SK-N-SH treated with all-trans-retinoic acid at 6 μM for 48 hours (cell line): ENCODE data around the gene STARD3.

Source experiments
- ATAC-seq: fragments of 200-7000 bp; cut with Tn5 transposase; 3 replicates; pipeline ENCODE4 v1.9.1; 2020; ENCODE audit warnings: mild to moderate bottlenecking, moderate library complexity
- ARNTL ChIP-seq: fragments of 450-650 bp; formaldehyde crosslinking; IDR thresholded peaks from 2 replicates; pipeline ENCODE4 v1.5.0; 2020; ENCODE audit warnings: low read depth, mild to moderate bottlenecking, moderate library complexity, borderline replicate concordance
- CSDC2 ChIP-seq: fragments of 250-450 bp; sonication (Bioruptor Pico); IDR thresholded peaks from 2 replicates; pipeline ENCODE4 v1.5.0; 2020; ENCODE audit warnings: mild to moderate bottlenecking, moderate library complexity
- CSRNP3 ChIP-seq: fragments of 250-450 bp; sonication (Bioruptor Pico); IDR thresholded peaks from 2 replicates; pipeline ENCODE4 v1.5.1; 2021; ENCODE audit warnings: mild to moderate bottlenecking, moderate library complexity
- ESRRG ChIP-seq: fragments of 250-450 bp; sonication (Bioruptor Pico); IDR thresholded peaks from 2 replicates; pipeline ENCODE4 v1.6.1; 2021; ENCODE audit warnings: mild to moderate bottlenecking
- GLIS3 ChIP-seq: fragments of 250-450 bp; sonication (Bioruptor Pico); IDR thresholded peaks from 2 replicates; pipeline ENCODE4 v1.5.0; 2020; ENCODE audit warnings: mild to moderate bottlenecking, moderate library complexity
- ISL1 ChIP-seq: fragments of 250-450 bp; sonication (Bioruptor Pico); IDR thresholded peaks from 2 replicates; pipeline ENCODE4 v2.1.2; 2022; ENCODE audit warnings: mild to moderate bottlenecking, moderate library complexity
- OSR1 ChIP-seq: fragments of 250-450 bp; sonication (Bioruptor Pico); IDR thresholded peaks from 2 replicates; pipeline ENCODE4 v1.8.0; 2022; ENCODE audit warnings: moderate library complexity, mild to moderate bottlenecking, inconsistent platforms
- PATZ1 ChIP-seq: fragments of 250-450 bp; sonication (Bioruptor Pico); IDR thresholded peaks from 2 replicates; pipeline ENCODE4 v1.8.0; 2020; ENCODE audit warnings: mild to moderate bottlenecking, moderate library complexity, borderline replicate concordance
- POU6F1 ChIP-seq: fragments of 250-450 bp; sonication (Bioruptor Pico); IDR thresholded peaks from 2 replicates; pipeline ENCODE4 v1.8.0; 2021; ENCODE audit warnings: low read depth, mild to moderate bottlenecking, moderate library complexity, borderline replicate concordance
- PPARA ChIP-seq: fragments of 250-450 bp; sonication (Bioruptor Pico); IDR thresholded peaks from 2 replicates; pipeline ENCODE4 v1.5.0; 2020; ENCODE audit warnings: mild to moderate bottlenecking, borderline replicate concordance
- RARB ChIP-seq: fragments of 250-450 bp; sonication (Bioruptor Pico); IDR thresholded peaks from 2 replicates; pipeline ENCODE4 v1.8.0; 2021; ENCODE audit warnings: mild to moderate bottlenecking, moderate library complexity
- TCF4 ChIP-seq: fragments of 250-450 bp; sonication (Bioruptor Pico); IDR thresholded peaks from 2 replicates; pipeline ENCODE4 v1.8.0; 2021; ENCODE audit warnings: mild to moderate bottlenecking, moderate library complexity, borderline replicate concordance
- TOX ChIP-seq: fragments of 250-450 bp; sonication (Bioruptor Pico); IDR thresholded peaks from 2 replicates; pipeline ENCODE4 v1.8.0; 2021; ENCODE audit warnings: mild to moderate bottlenecking, moderate library complexity, borderline replicate concordance
- TSHZ2 ChIP-seq: fragments of 250-450 bp; sonication (Bioruptor Pico); IDR thresholded peaks from 2 replicates; pipeline ENCODE4 v1.5.0; 2020; ENCODE audit warnings: mild to moderate bottlenecking, moderate library complexity
- ZC3H10 ChIP-seq: fragments of 250-450 bp; sonication (Bioruptor Pico); IDR thresholded peaks from 2 replicates; pipeline ENCODE4 v1.5.1; 2021; ENCODE audit warnings: mild to moderate bottlenecking, moderate library complexity
- ZFP3 ChIP-seq: fragments of 250-450 bp; sonication (Bioruptor Pico); IDR thresholded peaks from 2 replicates; pipeline ENCODE4 v1.5.0; 2020; ENCODE audit warnings: mild to moderate bottlenecking, moderate library complexity
- ZFP30 ChIP-seq: fragments of 450-650 bp; formaldehyde crosslinking; IDR thresholded peaks from 2 replicates; pipeline ENCODE4 v1.5.0; 2022; ENCODE audit warnings: mild to moderate bottlenecking, moderate library complexity
- ZNF565 ChIP-seq: fragments of 450-650 bp; formaldehyde crosslinking; conservative IDR thresholded peaks from 2 replicates; pipeline ENCODE4 v1.5.0; 2020; ENCODE audit warnings: low read depth, mild to moderate bottlenecking, moderate library complexity
- ZNF70 ChIP-seq: fragments of 450-650 bp; formaldehyde crosslinking; IDR thresholded peaks from 2 replicates; pipeline ENCODE4 v1.5.0; 2020; ENCODE audit warnings: mild to moderate bottlenecking, moderate library complexity
- ZNF8 ChIP-seq: fragments of 450-650 bp; formaldehyde crosslinking; IDR thresholded peaks from 2 replicates; pipeline ENCODE4 v1.5.0; 2020; ENCODE audit warnings: mild to moderate bottlenecking, moderate library complexity

The STARD3 gene

GRCh38 chr17:39667945-39668924, 31.3 kb downstream of the STARD3 start, which contains the start of gene PNMT (continued):
- TF ChIP-seq POU6F1 (CRISPR knock-in tag) (no peak), ZFP3 (CRISPR knock-in tag) (no peak), PATZ1 (CRISPR knock-in tag) (no peak)

- TF ChIP-seq TSHZ2 (no peak), TOX (CRISPR knock-in tag) (no peak), ZFP3 (CRISPR knock-in tag) (no peak), ARNTL (CRISPR knock-in tag) (no peak), TCF4 (CRISPR knock-in tag) (no peak), PATZ1 (CRISPR knock-in tag) (no peak), ZFP30 (CRISPR knock-in tag) (no peak), CSDC2 (CRISPR knock-in tag) (no peak), ZNF8 (CRISPR knock-in tag) (no peak), PPARA (CRISPR knock-in tag) (no peak), ZNF565 (CRISPR knock-in tag) (no peak), OSR1 (CRISPR knock-in tag) (no peak), ZC3H10 (CRISPR knock-in tag) (no peak), POU6F1 (CRISPR knock-in tag) (no peak), GLIS3 (no peak)
- TF ChIP-seq, all 23 proteins: peak for 0
- no peak for ATAC-seq
Measured at GRCh38 chr17:39669897-39670735, 33.2 kb downstream of the STARD3 start.

- no peak for ATAC-seq
- TF ChIP-seq ESRRG (CRISPR knock-in tag) (no peak), RARB (CRISPR knock-in tag) (no peak), GLIS3 (no peak), ISL1 (CRISPR knock-in tag) (no peak), ZNF8 (CRISPR knock-in tag) (no peak), ZFP30 (CRISPR knock-in tag) (no peak), PPARA (CRISPR knock-in tag) (no peak), TCF4 (CRISPR knock-in tag) (no peak), PATZ1 (CRISPR knock-in tag) (no peak), ZNF565 (CRISPR knock-in tag) (no peak), TOX (CRISPR knock-in tag) (no peak), ZNF70 (CRISPR knock-in tag) (no peak), ZC3H10 (CRISPR knock-in tag) (no peak), CSRNP3 (CRISPR knock-in tag) (no peak), OSR1 (CRISPR knock-in tag) (no peak)
Measured at GRCh38 chr17:39670746-39671145, 33.8 kb downstream of the STARD3 start.
